K562 (cell line): ENCODE data around the gene UMODL1. TPM values are rescaled to one million over a fixed set of nuclear protein-coding genes. Genes with fewer than 3 reads are reported as not detected.

Source experiments
- ATAC-seq: fragments of 200-7000 bp; cut with Tn5 transposase; 3 replicates; pipeline ENCODE4 v1.9.1; 2020; ENCODE audit warnings: moderate library complexity
- BruUV-seq: library from RNA; stranded (reverse); fragments of 400-500 nt; replicated peaks from 2 replicates; lab custom pipeline; 2021; lab: Mats Ljungman, UMichigan
- CTCF ChIA-PET: fragments of 300-600 bp; formaldehyde crosslinking; extraction: SDS; loops from one replicate; lab custom pipeline; 2021; ENCODE audit warnings: low intra/inter-chr PET ratio; lab: Yijun Ruan, JAX
- POLR2A ChIA-PET: fragments of 300-600, 350-650 bp; sonication (Branson Sonifier 250); formaldehyde crosslinking; extraction: SDS; loops from one replicate; lab custom pipeline; 2021; ENCODE audit warnings: antibody characterized with exemption, inconsistent platforms; lab: Yijun Ruan, JAX
- DNase-seq, 4 experiments: peaks; one replicate each; pipeline versions ENCODE4 v3.0.0 to v3.0.0-alpha.2; 2011 to 2018; ENCODE audit warnings: low spot score in 3 of 4, mixed read lengths in 3 of 4; ENCODE audit errors: extremely low read depth in 1 of 4
- FAIRE-seq: peaks from 2 replicates; lab custom pipeline; 2011; peaks lifted over from hg19 to GRCh38; lab: Jason Lieb, UNC
- H2AFZ ChIP-seq: 2 replicates; pipeline ENCODE4 v1.6.0; 2011; ENCODE audit warnings: low read depth, low read length, control low read depth, inconsistent platforms
- H3K27ac ChIP-seq: fragments of 200-600 bp; 3 replicates; pipeline ENCODE4 v1.8.0; 2011; ENCODE audit warnings: low read depth, mild to moderate bottlenecking, control low read depth, inconsistent platforms, low read length, moderate library complexity, mixed read lengths; ENCODE audit errors: extremely low read depth
- H3K27me3 ChIP-seq, 2 experiments: fragments of 300-600 bp in 1 of 2; 2 replicates in 1 of 2; 3 replicates in 1 of 2; pipeline versions ENCODE4 v1.6.0 to v1.8.0; 2011; ENCODE audit warnings: inconsistent platforms in 2 of 2, low read length in 2 of 2, mild to moderate bottlenecking in 1 of 2, mixed read lengths in 1 of 2, moderate library complexity in 1 of 2; ENCODE audit not compliant: control insufficient read depth in 2 of 2, insufficient read depth in 2 of 2
- H3K36me3 ChIP-seq: fragments of 300-600 bp; 3 replicates; pipeline ENCODE4 v1.8.0; 2011; ENCODE audit warnings: mild to moderate bottlenecking, low read length, inconsistent platforms; ENCODE audit not compliant: control insufficient read depth, insufficient read depth
- H3K4me1 ChIP-seq, 2 experiments: fragments of 200-600 bp in 1 of 2; replicated peaks in 1 of 2; 2 replicates in 1 of 2; 3 replicates in 1 of 2; pipeline versions ENCODE4 v1.5.1 to v1.8.0; 2011; ENCODE audit warnings: inconsistent platforms in 2 of 2, low read length in 2 of 2, mild to moderate bottlenecking in 1 of 2, mixed read lengths in 1 of 2, moderate library complexity in 1 of 2; ENCODE audit not compliant: control insufficient read depth in 2 of 2, insufficient read depth in 2 of 2
- H3K4me2 ChIP-seq: 2 replicates; pipeline ENCODE4 v1.6.1; 2011; ENCODE audit warnings: low read length, control low read depth, inconsistent platforms, mixed read lengths; ENCODE audit not compliant: insufficient read depth
- H3K4me3 ChIP-seq: fragments of 200-600 bp; sonication (generic), shearing (Covaris generic); 2 replicates; pipeline ENCODE4 v1.5.1; 2016; ENCODE audit warnings: control low read depth, inconsistent platforms
- H3K79me2 ChIP-seq: fragments of 200-600 bp; 3 replicates; pipeline ENCODE4 v1.8.0; 2011; ENCODE audit warnings: low read length, inconsistent platforms; ENCODE audit not compliant: control insufficient read depth, insufficient read depth
- H3K9ac ChIP-seq, 2 experiments: 2 replicates each; pipeline versions ENCODE4 v1.6.0 to v1.6.1; 2011; ENCODE audit warnings: low read depth in 2 of 2, low read length in 2 of 2, control low read depth in 1 of 2, inconsistent platforms in 1 of 2, mild to moderate bottlenecking in 1 of 2, mixed read lengths in 1 of 2; ENCODE audit not compliant: insufficient read depth in 1 of 2
- H3K9me1 ChIP-seq: one replicate; pipeline ENCODE4 v1.6.0; 2011; ENCODE audit warnings: inconsistent platforms, mild to moderate bottlenecking, low read length, moderate library complexity; ENCODE audit not compliant: control insufficient read depth, insufficient read depth
- H3K9me3 ChIP-seq: replicated peaks from 2 replicates; pipeline ENCODE4 v1.5.1; 2011; ENCODE audit warnings: low read depth, low read length, inconsistent platforms; ENCODE audit not compliant: control insufficient read depth, insufficient read depth
- H4K20me1 ChIP-seq: replicated peaks from 2 replicates; pipeline ENCODE4 v1.6.1; 2011; ENCODE audit warnings: low read length, inconsistent platforms, mixed read lengths; ENCODE audit not compliant: control insufficient read depth, insufficient read depth
- HNRNPK ChIP-seq: fragments of 200-400 bp; formaldehyde crosslinking; IDR thresholded peaks from one replicate; pipeline ENCODE4 v1.6.1; 2018; ENCODE audit warnings: mild to moderate bottlenecking, low read depth, low read length; ENCODE audit not compliant: poor library complexity, severe bottlenecking
- ZFP1 ChIP-seq: fragments of 450-650 bp; formaldehyde crosslinking; IDR thresholded peaks from 2 replicates; pipeline ENCODE4 v1.4.0; 2020; ENCODE audit warnings: mild to moderate bottlenecking, mixed read lengths
- WGBS: fragments of 100-300 bp; shearing (Covaris generic); methylation state at CpG from one replicate; pipeline ENCODE4 v1.1.6; 2016; ENCODE audit warnings: low coverage, mixed read lengths; ENCODE audit not compliant: insufficient coverage; ENCODE audit errors: missing lambda C conversion rate; 5-methylcytosine and 5-hydroxymethylcytosine counted together
- in situ Hi-C: fragments of 300-500 bp; cut with MboI; formaldehyde crosslinking; loops from 4 replicates; pipeline ENCODE4 v1.15.0; 2018; ENCODE audit warnings: inconsistent platforms, mixed read lengths
- intact Hi-C: fragments of 100-400 bp; cut with micrococcal nuclease; formaldehyde crosslinking; loops from 2 replicates; pipeline ENCODE4 v1.14.2; 2022
- polyA plus RNA-seq, 8 experiments: library from polyadenylated mRNA; depleted of rRNA in 4 of 8; stranded (reverse) in 5 of 8; unstranded in 3 of 8; fragments of >200 nt; fragmentation: Nextera tagmentation in 2 of 8; fragmentation: Illumina TruSeq in 1 of 8; extraction: Ambion mirVana in 2 of 8; extraction: Trizol in 1 of 8; gene quantifications; 2 replicates each; pipeline versions ENCODE4 v1.2.1 to v1.2.3, GENCODE V29; 2011 to 2014; ENCODE audit warnings: inconsistent platforms in 1 of 8, missing spikeins in 1 of 8
- total RNA-seq, 7 experiments: library from RNA; depleted of rRNA in 6 of 7; stranded (reverse); fragments of >200 nt in 6 of 7; fragmentation: Illumina TruSeq in 2 of 7; extraction: Trizol in 2 of 7; gene quantifications; 2 replicates each; pipeline versions ENCODE4 v1.2.1 to v1.2.3, GENCODE V29; 2011 to 2021; ENCODE audit warnings: low replicate concordance in 1 of 7
- TF ChIP-seq, protein P1 (sequence below), 2 experiments: fragments of 250-450 bp in 1 of 2; fragments of 450-650 bp in 1 of 2; sonication (Bioruptor Pico) in 1 of 2; IDR thresholded peaks; 2 replicates each; pipeline versions ENCODE4 v1.6.1 to v1.8.0; 2016 to 2021; ENCODE audit warnings: mild to moderate bottlenecking in 2 of 2, moderate library complexity in 2 of 2, missing compliant biosample characterization in 1 of 2, missing genetic modification characterization in 1 of 2
- TF ChIP-seq, protein P2 (sequence below): fragments of 450-650 bp; IDR thresholded peaks from 2 replicates; pipeline ENCODE4 v1.6.1; 2016

UMODL1 gene
- total and polyA plus RNA-seq, 9 of the 15 experiments (the other 6 are each of a cell fraction or from before 2014, with no cell fraction given) = not detected

DNA sequence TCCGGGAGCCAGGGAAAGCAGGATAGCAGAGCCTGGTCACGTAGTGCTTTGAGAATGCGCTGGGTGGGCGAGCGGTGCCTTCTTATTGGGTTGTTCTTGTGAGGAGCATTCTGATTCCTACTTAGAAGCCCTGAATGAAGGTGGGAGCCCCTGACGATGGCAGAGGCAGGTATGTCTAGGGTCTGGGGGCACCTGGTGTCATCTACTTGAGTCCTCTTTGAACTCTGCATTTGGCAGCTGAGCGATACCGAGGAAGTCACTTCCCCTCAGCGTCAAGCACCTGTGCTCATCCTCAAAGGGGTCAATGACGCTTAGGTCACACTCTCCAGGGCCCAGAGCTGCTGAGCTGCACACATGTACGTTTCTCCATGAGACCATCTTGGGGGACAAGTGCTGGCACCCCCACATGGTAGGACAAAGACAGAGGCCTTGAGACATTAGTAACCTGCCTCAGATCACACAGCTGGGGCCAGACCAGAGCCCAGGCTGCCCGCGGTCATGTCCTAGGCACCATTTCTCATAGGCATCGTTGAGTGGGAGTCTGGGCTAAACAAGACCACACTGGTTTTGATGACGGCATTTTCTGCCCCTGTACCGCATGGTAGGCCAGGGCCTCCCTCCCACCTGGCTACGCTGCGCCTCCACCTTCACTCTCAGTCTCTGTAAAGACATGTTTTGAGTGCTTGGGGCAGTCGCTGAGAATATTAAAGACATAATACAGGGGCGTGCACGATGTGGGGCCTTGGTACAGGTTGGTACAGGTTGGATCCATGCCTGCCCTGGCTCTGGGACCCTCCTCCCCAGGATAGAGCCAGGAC lies 78.7 kb downstream of the UMODL1 start:
- ChIA-PET POLR2A (interaction anchor here (0.6 to 0.7 kb wide), 3 partner anchors 14 to 110 kb away, joined by 3 read pairs; no protein-coding TSS in a partner anchor), CTCF (no interaction called here)
- Histone ChIP-seq H3K9ac (no peak overlapping the region; a peak in 1 of 4 replicates), H3K27ac (no peak overlapping the region), H2AFZ (no peak overlapping the region), H3K4me2 (no peak overlapping the region), H3K9me1 (no peaks in the 10 kb centered on the region), H3K36me3 (no peaks in the 10 kb centered on the region), H3K4me1 (peaks cover 0 to 8% of the 10 kb centered on the region in 2 experiments; a peak in 1 of 5 replicates), H4K20me1 (peaks cover 28% of the 10 kb centered on the region; the same call in 1 of the 2 replicates), H3K4me3 (no peak overlapping the region), H3K9me3 (no peaks in the 10 kb centered on the region), H3K27me3 (peaks cover 35 to 84% of the 10 kb centered on the region in 2 experiments; a peak in 4 of 5 replicates), H3K79me2 (no peaks in the 10 kb centered on the region)
- FAIRE-seq (no peak), ATAC-seq (no peak), DNase-seq (no peak)
- intact Hi-C loops = loop anchor here (5.0 to 10.0 kb wide), 2 partner anchors 302 to 385 kb away; no protein-coding TSS in a partner anchor
- in situ Hi-C loops = loop anchor here (10.0 kb wide), 1 partner anchor 105 kb away; no protein-coding TSS in a partner anchor
- TF ChIP-seq ZFP1 (no peak), HNRNPK (no peak)
- TF ChIP-seq, protein P1, sequence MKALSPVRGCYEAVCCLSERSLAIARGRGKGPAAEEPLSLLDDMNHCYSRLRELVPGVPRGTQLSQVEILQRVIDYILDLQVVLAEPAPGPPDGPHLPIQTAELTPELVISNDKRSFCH (CRISPR knock-in tag; IDR thresholded peaks at IDR 0.05) = no peak
- TF ChIP-seq, protein P1 (tag; IDR thresholded peaks at IDR 0.05) = no peak
- TF ChIP-seq, protein P2, sequence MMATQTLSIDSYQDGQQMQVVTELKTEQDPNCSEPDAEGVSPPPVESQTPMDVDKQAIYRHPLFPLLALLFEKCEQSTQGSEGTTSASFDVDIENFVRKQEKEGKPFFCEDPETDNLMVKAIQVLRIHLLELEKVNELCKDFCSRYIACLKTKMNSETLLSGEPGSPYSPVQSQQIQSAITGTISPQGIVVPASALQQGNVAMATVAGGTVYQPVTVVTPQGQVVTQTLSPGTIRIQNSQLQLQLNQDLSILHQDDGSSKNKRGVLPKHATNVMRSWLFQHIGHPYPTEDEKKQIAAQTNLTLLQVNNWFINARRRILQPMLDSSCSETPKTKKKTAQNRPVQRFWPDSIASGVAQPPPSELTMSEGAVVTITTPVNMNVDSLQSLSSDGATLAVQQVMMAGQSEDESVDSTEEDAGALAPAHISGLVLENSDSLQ = no peak
- BruUV-seq = no TSS peak
- WGBS = 2% methylated on average over 21 of the region's 21 CpGs
